Endometrial microvascular endothelial cells (primary cell): Measurements from ENCODE around the gene CEP85. TPM values are rescaled to one million over a fixed set of nuclear protein-coding genes. Genes with fewer than 3 reads are reported as not detected.

ENCODE experiments used
- total RNA-seq: library from RNA; depleted of rRNA; stranded (reverse); fragments of >200 nt; gene quantifications from one replicate; pipeline ENCODE4 v1.2.3, GENCODE V29; 2015; ENCODE audit errors: inconsistent ontology term

Gene CEP85
- total RNA-seq, 1 donor from 2014 or later: 11.7 TPM

Other genes starting within 250 kb of the CEP85 start
- 11.5 TPM for gene PAFAH2, start 236.1 kb upstream of the CEP85 start, total RNA-seq
- gene EXTL1, start 212.4 kb upstream of the CEP85 start, total RNA-seq: not detected
- gene SLC30A2, start 188.1 kb upstream of the CEP85 start, total RNA-seq: not detected
- gene TRIM63, start 166.6 kb upstream of the CEP85 start, total RNA-seq: not detected
- gene PDIK1L, start 122.4 kb upstream of the CEP85 start, total RNA-seq: 4.1 TPM
- gene FAM110D, start 75.1 kb upstream of the CEP85 start, total RNA-seq: 1.1 TPM
- gene C1orf232, start 65.2 kb upstream of the CEP85 start, total RNA-seq: not detected
- gene ZNF593, start 64.3 kb upstream of the CEP85 start, total RNA-seq: 49.0 TPM
- gene ZNF593OS, start 62.4 kb upstream of the CEP85 start, total RNA-seq: not detected
- gene CNKSR1, start 56.7 kb upstream of the CEP85 start, total RNA-seq: not detected
- gene CATSPER4, start 43.6 kb upstream of the CEP85 start, total RNA-seq: not detected
- gene SH3BGRL3, start 45.9 kb downstream of the CEP85 start, total RNA-seq: 165 TPM
- gene UBXN11, start 72.4 kb downstream of the CEP85 start, total RNA-seq: 2.6 TPM
- gene CD52, start 83.8 kb downstream of the CEP85 start, total RNA-seq: not detected
- not detected for gene CRYBG2, start 119.9 kb downstream of the CEP85 start, total RNA-seq
- gene ZNF683, start 138.6 kb downstream of the CEP85 start, total RNA-seq: not detected
- gene LIN28A, start 176.6 kb downstream of the CEP85 start, total RNA-seq: not detected
- gene DHDDS, start 198.1 kb downstream of the CEP85 start, total RNA-seq: 65.2 TPM
- gene HMGN2, start 238.2 kb downstream of the CEP85 start, total RNA-seq: 460 TPM